Esophagus squamous epithelium (tissue), 5 donors: ENCODE measurements around the gene STK16. TPM values are rescaled to one million over a fixed set of nuclear protein-coding genes. Genes with fewer than 3 reads are reported as not detected.

Experiments used
- DNase-seq: peaks from one replicate; lab custom pipeline; 2025; lab: John Stamatoyannopoulos, UW
- H3K27ac ChIP-seq, 4 donors: fragments of 200-600 bp; sonication (generic); one replicate each; pipeline ENCODE4 v1.5.1; 2016 to 2019; ENCODE audit warnings: mild to moderate bottlenecking in 1 of 4
- H3K27me3 ChIP-seq, 4 donors: fragments of 200-600 bp; sonication (generic); 1 replicate in 3 of 4; 2 replicates in 1 of 4; pipeline versions ENCODE4 v1.5.1 to v1.6.0; 2017 to 2021; ENCODE audit warnings: antibody characterized with exemption in 1 of 4
- H3K36me3 ChIP-seq, 3 donors: fragments of 200-600 bp; sonication (generic); one replicate each; pipeline ENCODE4 v1.5.1; 2016 to 2019
- H3K4me1 ChIP-seq, 3 donors: fragments of 200-600 bp; sonication (generic); one replicate each; pipeline ENCODE4 v1.5.1; 2017 to 2019
- H3K4me3 ChIP-seq, 4 donors: fragments of 200-600 bp; sonication (generic); 1 replicate in 3 of 4; 2 replicates in 1 of 4; pipeline ENCODE4 v1.5.1; 2016 to 2019; ENCODE audit warnings: mild to moderate bottlenecking in 2 of 4, moderate library complexity in 1 of 4
- H3K9me3 ChIP-seq, 3 donors: fragments of 200-600 bp; sonication (generic); one replicate each; pipeline ENCODE4 v1.5.1; 2016 to 2019
- CTCF ChIP-seq, 6 experiments: fragments of 450-650 bp in 4 of 6; fragments of 200-600 bp in 2 of 6; sonication (generic) in 2 of 6; IDR thresholded peaks; one replicate each; pipeline ENCODE4 v1.5.1; 2016 to 2019; ENCODE audit warnings: antibody characterized with exemption in 6 of 6, mild to moderate bottlenecking in 4 of 6, moderate library complexity in 4 of 6
- POLR2A ChIP-seq, 4 donors: fragments of 450-650 bp; IDR thresholded peaks; one replicate each; pipeline ENCODE4 v1.6.1; 2017; ENCODE audit warnings: antibody characterized with exemption in 4 of 4, mild to moderate bottlenecking in 4 of 4, moderate library complexity in 3 of 4
- WGBS, 2 donors: methylation state at CpG; one replicate each; pipeline ENCODE4 v1.1.5; 2018; 5-methylcytosine and 5-hydroxymethylcytosine counted together
- intact Hi-C: fragments of 100-400 bp; cut with DNase I; formaldehyde crosslinking; loops from one replicate; pipeline ENCODE4 v1.15.0; 2022
- total RNA-seq, 4 donors: library from RNA; depleted of rRNA; stranded (reverse); fragments of >200 nt; gene quantifications; one replicate each; pipeline ENCODE4 v1.1.0, GENCODE V29; 2016
- donor health status: DM: yes; HTN: yes; CAD: no.

STK16 gene
- total RNA-seq, 4 donors from 2014 or later = 8.6 to 27.4 (median 19.3) TPM

GRCh38 chr2:219230059-219230540 is 15.2 kb upstream of the STK16 start:
- Histone ChIP-seq H3K4me3 (peak overlapping the region; percentile 84 to 90 (median 90)), H3K27ac (peak overlapping the region; percentile 95 to 99 (median 95)), H3K27me3 (no peaks in the 10 kb centered on the region), H3K4me1 (peaks cover 18 to 44% (median 23%) of the 10 kb centered on the region in 3 donors), H3K36me3 (peaks cover 22 to 64% (median 33%) of the 10 kb centered on the region in 3 donors), H3K9me3 (no peaks in the 10 kb centered on the region)
- no peak for TF ChIP-seq CTCF (IDR thresholded peaks at IDR 0.05)
- TF ChIP-seq POLR2A (IDR thresholded peaks at IDR 0.05) = no peak
- intact Hi-C loops = no loop called here
- no peak for DNase-seq
- WGBS, 2 donors = 0 to 1% methylated on average over 18 to 22 of the region's 24 CpGs

- Histone ChIP-seq H3K27me3 (no peaks in the 10 kb centered on the region), H3K4me3 (no peak overlapping the region), H3K4me1 (peaks cover 7 to 19% (median 9%) of the 10 kb centered on the region in 3 donors), H3K27ac (no peak overlapping the region), H3K36me3 (peaks cover 27 to 79% (median 53%) of the 10 kb centered on the region in 3 donors), H3K9me3 (no peaks in the 10 kb centered on the region)
- 90 to 96% methylated on average over 3 of the region's 3 CpGs for WGBS, 2 donors
- TF ChIP-seq POLR2A (IDR thresholded peaks at IDR 0.05) (no peak), CTCF (IDR thresholded peaks at IDR 0.05) (no peak)
- intact Hi-C loops = no loop called here
- no peak for DNase-seq
Observed at GRCh38 chr2:219234331-219234730, 10.9 kb upstream of the STK16 start.

GRCh38 chr2:219243291-219243761 is 2.0 kb upstream of the STK16 start:
- peaks cover 18 to 38% (median 29%) of the 10 kb centered on the region in 3 donors for H3K4me1 ChIP-seq
- no peak for DNase-seq
- TF ChIP-seq POLR2A (IDR thresholded peaks at IDR 0.05) = no peak
- no peak for TF ChIP-seq CTCF (IDR thresholded peaks at IDR 0.05)
- no peaks in the 10 kb centered on the region for H3K9me3 ChIP-seq
- WGBS, 2 donors = 57 to 70% methylated on average over 17 to 18 of the region's 28 CpGs
- peak overlapping the region in 1 of 4 donors; percentile 49 for H3K27ac ChIP-seq
- intact Hi-C loops = no loop called here
- H3K27me3 ChIP-seq = no peaks in the 10 kb centered on the region
- H3K36me3 ChIP-seq = peaks cover 0 to 30% (median 5%) of the 10 kb centered on the region in 3 donors
- H3K4me3 ChIP-seq = peak overlapping the region in 2 of 4 donors; percentile 27 to 34

GRCh38 chr2:219244789-219245147 is 511 bp upstream of the STK16 start:
- Histone ChIP-seq H3K9me3 (no peaks in the 10 kb centered on the region), H3K27me3 (no peaks in the 10 kb centered on the region), H3K36me3 (peaks cover 0 to 25% (median 5%) of the 10 kb centered on the region in 3 donors), H3K4me1 (peaks cover 32 to 53% (median 43%) of the 10 kb centered on the region in 3 donors), H3K4me3 (peak overlapping the region; percentile 58 to 87 (median 82)), H3K27ac (peak overlapping the region; percentile 93 to 96 (median 95))
- 35 to 46% methylated on average over 4 of the region's 6 CpGs for WGBS, 2 donors
- intact Hi-C loops = no loop called here
- TF ChIP-seq CTCF (IDR thresholded peaks at IDR 0.05) = no peak
- TF ChIP-seq POLR2A (IDR thresholded peaks at IDR 0.05) = no peak
- no peak for DNase-seq

GRCh38 chr2:219245899-219246230 is 586 bp downstream of the STK16 start:
- TF ChIP-seq POLR2A (IDR thresholded peaks at IDR 0.05) (no peak), CTCF (IDR thresholded peaks at IDR 0.05) (no peak)
- Histone ChIP-seq H3K36me3 (peaks cover 8 to 34% (median 11%) of the 10 kb centered on the region in 3 donors), H3K27ac (peak overlapping the region; percentile 93 to 96 (median 95)), H3K4me3 (peak overlapping the region; percentile 58 to 87 (median 82)), H3K9me3 (no peaks in the 10 kb centered on the region), H3K4me1 (peaks cover 43 to 64% (median 54%) of the 10 kb centered on the region in 3 donors), H3K27me3 (no peaks in the 10 kb centered on the region)
- no peak for DNase-seq
- WGBS, 2 donors = 7 to 19% methylated on average over 4 to 6 of the region's 10 CpGs
- intact Hi-C loops = no loop called here
